Measurements from ENCODE around the gene COL15A1.

The COL15A1 gene

DNA sequence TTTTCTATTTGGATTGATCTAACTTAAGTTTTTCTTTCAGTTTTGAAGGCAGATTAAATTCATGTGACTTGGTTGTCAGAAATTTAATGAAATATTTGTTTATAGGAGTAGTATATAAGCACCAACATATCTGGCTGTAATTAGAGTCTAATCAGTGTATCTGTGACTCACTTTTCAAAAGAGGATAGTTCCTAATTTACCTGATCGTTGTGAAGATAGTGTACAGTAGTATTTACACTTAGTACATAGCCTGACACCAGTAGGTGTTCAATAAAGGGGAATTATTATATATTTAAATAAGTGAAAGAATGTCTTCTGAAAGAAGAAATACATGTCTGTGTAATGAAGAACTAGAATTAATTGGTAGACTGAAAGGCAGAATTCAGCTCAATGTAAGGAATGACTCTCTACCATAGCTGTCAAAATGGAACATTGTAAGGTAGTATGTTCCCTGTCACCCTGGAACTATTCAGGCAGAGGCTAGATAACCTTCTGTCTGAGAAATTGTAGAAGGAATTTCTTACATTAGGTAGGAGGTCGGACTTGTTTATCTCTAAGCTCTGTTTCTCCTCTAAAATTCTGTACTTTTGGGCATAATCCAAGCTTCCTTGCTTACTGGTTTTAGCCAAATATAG lies 169.8 kb downstream of the COL15A1 start:
- no peak for TF ChIP-seq FOXP2 (optimal IDR thresholded peaks at IDR 0.05; ENCODE audit: borderline replicate concordance, extremely low read depth, extremely low read length, insufficient read depth)
- no peak for TF ChIP-seq POLR2AphosphoS5 (IDR thresholded peaks at IDR 0.05; ENCODE audit: low read depth, low read length)
- TF ChIP-seq SIN3A (IDR thresholded peaks at IDR 0.05; ENCODE audit: borderline replicate concordance, insufficient read depth, low read length) = no peak
- no peak for TF ChIP-seq TAF1 (IDR thresholded peaks at IDR 0.05; ENCODE audit: borderline replicate concordance, insufficient read depth, low read length)
- no peak for TF ChIP-seq REST (IDR thresholded peaks at IDR 0.05; ENCODE audit: insufficient read depth in 1 of 2, low read depth in 2 of 2, low read length in 2 of 2)

DNA sequence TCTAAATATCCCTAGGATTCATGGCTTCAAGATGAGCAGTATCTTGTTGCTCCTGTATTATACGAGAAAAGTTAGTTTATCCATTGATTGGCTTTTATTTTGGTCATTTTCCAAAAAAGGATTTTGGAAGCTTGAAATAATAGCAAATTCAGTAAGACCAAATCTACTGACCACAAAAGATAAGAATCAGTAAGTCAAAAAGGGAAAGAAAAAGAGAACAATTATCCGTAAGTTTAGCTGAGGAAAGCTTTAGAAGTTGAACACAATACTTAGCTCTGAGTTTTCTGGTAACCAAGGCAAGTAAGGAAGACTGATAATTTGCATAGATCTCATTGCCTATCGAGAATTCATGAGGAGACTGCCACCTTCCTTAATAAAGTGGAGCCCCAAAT lies 170.3 kb downstream of the COL15A1 start:
- no peak for TF ChIP-seq REST (IDR thresholded peaks at IDR 0.05; ENCODE audit: insufficient read depth in 1 of 2, low read depth in 2 of 2, low read length in 2 of 2)
- TF ChIP-seq TAF1 (IDR thresholded peaks at IDR 0.05; ENCODE audit: borderline replicate concordance, insufficient read depth, low read length) = no peak
- TF ChIP-seq FOXP2 (optimal IDR thresholded peaks at IDR 0.05; ENCODE audit: borderline replicate concordance, extremely low read depth, extremely low read length, insufficient read depth) = no peak
- TF ChIP-seq SIN3A (IDR thresholded peaks at IDR 0.05; ENCODE audit: borderline replicate concordance, insufficient read depth, low read length) = no peak
- no peak for TF ChIP-seq POLR2AphosphoS5 (IDR thresholded peaks at IDR 0.05; ENCODE audit: low read depth, low read length)

DNA sequence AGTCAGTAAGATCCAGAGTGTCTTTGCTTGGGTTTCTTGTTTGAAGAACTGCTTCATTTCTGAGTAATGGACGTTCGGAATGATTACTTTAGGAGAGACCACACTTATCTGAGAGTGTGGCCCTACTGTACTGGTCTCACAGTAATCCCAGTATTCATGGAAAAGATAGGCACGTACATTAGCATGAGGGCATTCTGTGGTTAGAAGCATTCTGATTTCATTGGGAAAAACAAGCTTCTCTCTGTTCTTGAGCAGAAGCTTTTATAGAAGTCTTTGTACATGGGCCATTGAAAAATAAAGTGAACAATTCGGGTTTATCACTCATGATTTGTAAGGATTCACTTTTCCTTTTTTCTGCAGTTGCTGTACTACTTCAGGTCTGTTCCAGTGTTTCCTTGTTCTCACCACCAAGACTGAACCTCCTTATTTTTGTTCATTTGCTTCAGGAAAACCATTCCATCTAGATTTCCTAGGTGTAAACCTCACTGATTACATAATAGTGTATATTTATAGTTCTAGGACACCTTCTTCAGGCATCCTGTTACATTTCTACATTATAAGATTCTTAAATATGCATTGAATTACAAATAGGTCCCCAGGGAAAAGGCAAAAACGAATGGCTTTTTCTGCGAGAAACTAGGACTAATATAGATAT lies 171.3 kb downstream of the COL15A1 start:
- TF ChIP-seq TAF1 (IDR thresholded peaks at IDR 0.05; ENCODE audit: borderline replicate concordance, insufficient read depth, low read length) (no peak), POLR2AphosphoS5 (IDR thresholded peaks at IDR 0.05; ENCODE audit: low read depth, low read length) (no peak), REST (IDR thresholded peaks at IDR 0.05; ENCODE audit: insufficient read depth in 1 of 2, low read depth in 2 of 2, low read length in 2 of 2) (no peak), SIN3A (IDR thresholded peaks at IDR 0.05; ENCODE audit: borderline replicate concordance, insufficient read depth, low read length) (no peak), FOXP2 (optimal IDR thresholded peaks at IDR 0.05; ENCODE audit: borderline replicate concordance, extremely low read depth, extremely low read length, insufficient read depth) (no peak)

DNA sequence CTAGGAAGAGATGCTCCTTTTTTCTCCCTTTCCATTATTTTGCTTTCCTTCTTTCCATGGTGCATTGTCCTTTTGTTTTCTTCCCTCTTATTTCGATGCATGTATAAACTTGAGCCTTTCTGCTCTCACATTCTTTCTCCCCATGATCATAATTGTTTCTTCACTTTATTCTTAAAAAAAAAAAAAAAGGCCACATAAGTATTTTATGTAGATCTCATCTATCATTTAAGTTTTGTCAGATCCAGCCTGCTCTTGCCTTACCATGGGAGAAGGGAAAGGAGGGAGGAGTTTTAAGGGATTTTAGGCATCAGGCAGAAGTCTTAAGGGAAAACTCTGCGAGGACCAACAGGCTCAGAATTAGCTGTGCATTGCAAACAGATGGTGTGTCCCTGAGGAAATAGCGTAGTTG lies 172.3 kb downstream of the COL15A1 start:
- no peak for TF ChIP-seq REST (IDR thresholded peaks at IDR 0.05; ENCODE audit: insufficient read depth in 1 of 2, low read depth in 2 of 2, low read length in 2 of 2)
- no peak for TF ChIP-seq TAF1 (IDR thresholded peaks at IDR 0.05; ENCODE audit: borderline replicate concordance, insufficient read depth, low read length)
- no peak for TF ChIP-seq POLR2AphosphoS5 (IDR thresholded peaks at IDR 0.05; ENCODE audit: low read depth, low read length)
- no peak for TF ChIP-seq SIN3A (IDR thresholded peaks at IDR 0.05; ENCODE audit: borderline replicate concordance, insufficient read depth, low read length)
- no peak for TF ChIP-seq FOXP2 (optimal IDR thresholded peaks at IDR 0.05; ENCODE audit: borderline replicate concordance, extremely low read depth, extremely low read length, insufficient read depth)
